ENCODE results near the gene FMNL2.

The FMNL2 gene

DNA sequence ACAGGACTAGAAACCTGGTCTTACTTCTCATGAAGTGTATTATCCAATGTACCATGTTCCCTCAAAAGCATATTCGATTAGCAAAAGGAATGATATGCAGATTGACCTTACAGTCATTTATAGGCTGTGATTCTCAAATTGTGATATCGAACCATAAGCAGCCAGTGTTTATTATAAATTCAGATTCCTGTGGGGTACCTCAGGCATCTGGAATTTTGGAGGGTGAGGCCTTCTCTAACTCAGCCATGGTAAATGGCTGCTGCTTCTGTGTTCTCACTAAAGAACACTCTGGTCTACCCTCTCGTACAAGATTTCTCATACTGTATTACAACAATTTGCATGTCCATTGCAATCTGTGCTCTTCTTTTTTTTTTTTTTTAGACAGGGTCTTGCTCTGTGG lies 297.8 kb downstream of the FMNL2 start:
- no peak for ATAC-seq
- TF ChIP-seq ZNF8 (CRISPR knock-in tag; IDR thresholded peaks at IDR 0.05): no peak
- no peak for TF ChIP-seq ISL1 (CRISPR knock-in tag; IDR thresholded peaks at IDR 0.05)

GRCh38 chr2:152635635-152636298 lies 300.8 kb downstream of the FMNL2 start:
- ATAC-seq: peak; percentile 82
- TF ChIP-seq ESRRG (CRISPR knock-in tag; IDR thresholded peaks at IDR 0.05): no peak
- no peak for TF ChIP-seq BACH2 (CRISPR knock-in tag; IDR thresholded peaks at IDR 0.05; ENCODE audit: borderline replicate concordance)
- no peak for TF ChIP-seq ZFP30 (CRISPR knock-in tag; IDR thresholded peaks at IDR 0.05)
- no peak for TF ChIP-seq TCF4 (CRISPR knock-in tag; IDR thresholded peaks at IDR 0.05; ENCODE audit: borderline replicate concordance)
- TF ChIP-seq SNAI2 (CRISPR knock-in tag; IDR thresholded peaks at IDR 0.05): no peak
- TF ChIP-seq CSDC2 (CRISPR knock-in tag; IDR thresholded peaks at IDR 0.05): no peak
- no peak for TF ChIP-seq ARNTL (CRISPR knock-in tag; IDR thresholded peaks at IDR 0.05; ENCODE audit: borderline replicate concordance, low read depth)
- TF ChIP-seq PPARA (CRISPR knock-in tag; IDR thresholded peaks at IDR 0.05; ENCODE audit: borderline replicate concordance): no peak
- TF ChIP-seq ISL1 (CRISPR knock-in tag; IDR thresholded peaks at IDR 0.05): no peak

GRCh38 chr2:152637251-152637650 lies 302.3 kb downstream of the FMNL2 start:
- TF ChIP-seq ISL1 (CRISPR knock-in tag; IDR thresholded peaks at IDR 0.05): no peak
- ATAC-seq: no peak

DNA sequence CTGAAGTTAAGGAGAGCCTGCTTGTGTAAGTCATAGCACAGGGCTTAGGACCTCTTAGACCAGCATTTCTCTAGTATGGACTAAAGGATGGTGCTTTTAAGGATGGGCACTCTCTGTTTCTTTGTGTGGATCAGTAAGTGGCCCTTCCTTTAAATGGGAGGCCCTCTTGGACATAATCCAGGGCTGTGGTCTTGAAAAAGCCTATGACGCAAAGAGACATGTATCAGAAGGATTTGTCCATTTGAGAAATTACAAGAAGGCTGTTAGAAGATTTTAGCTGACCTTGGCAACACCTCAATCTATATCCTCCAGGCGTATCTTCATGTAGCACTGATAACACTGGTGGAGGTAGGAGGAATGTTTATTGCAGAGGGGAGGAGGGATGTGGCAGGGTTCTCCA lies 303.1 kb downstream of the FMNL2 start:
- no peak for ATAC-seq
- no peak for TF ChIP-seq CSDC2 (CRISPR knock-in tag; IDR thresholded peaks at IDR 0.05)
- no peak for TF ChIP-seq ZFP30 (CRISPR knock-in tag; IDR thresholded peaks at IDR 0.05)
- TF ChIP-seq SNAI2 (CRISPR knock-in tag; IDR thresholded peaks at IDR 0.05): no peak
- TF ChIP-seq, protein P1, sequence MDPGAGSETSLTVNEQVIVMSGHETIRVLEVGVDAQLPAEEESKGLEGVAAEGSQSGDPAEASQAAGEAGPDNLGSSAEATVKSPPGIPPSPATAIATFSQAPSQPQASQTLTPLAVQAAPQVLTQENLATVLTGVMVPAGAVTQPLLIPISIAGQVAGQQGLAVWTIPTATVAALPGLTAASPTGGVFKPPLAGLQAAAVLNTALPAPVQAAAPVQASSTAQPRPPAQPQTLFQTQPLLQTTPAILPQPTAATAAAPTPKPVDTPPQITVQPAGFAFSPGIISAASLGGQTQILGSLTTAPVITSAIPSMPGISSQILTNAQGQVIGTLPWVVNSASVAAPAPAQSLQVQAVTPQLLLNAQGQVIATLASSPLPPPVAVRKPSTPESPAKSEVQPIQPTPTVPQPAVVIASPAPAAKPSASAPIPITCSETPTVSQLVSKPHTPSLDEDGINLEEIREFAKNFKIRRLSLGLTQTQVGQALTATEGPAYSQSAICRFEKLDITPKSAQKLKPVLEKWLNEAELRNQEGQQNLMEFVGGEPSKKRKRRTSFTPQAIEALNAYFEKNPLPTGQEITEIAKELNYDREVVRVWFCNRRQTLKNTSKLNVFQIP (CRISPR knock-in tag; IDR thresholded peaks at IDR 0.05; ENCODE audit: borderline replicate concordance, low read depth): no peak
- TF ChIP-seq RARB (CRISPR knock-in tag; IDR thresholded peaks at IDR 0.05): no peak
- no peak for TF ChIP-seq ZNF565 (CRISPR knock-in tag; conservative IDR thresholded peaks at IDR 0.05; ENCODE audit: low read depth)
- no peak for TF ChIP-seq PPARA (CRISPR knock-in tag; IDR thresholded peaks at IDR 0.05; ENCODE audit: borderline replicate concordance)
- TF ChIP-seq BACH2 (CRISPR knock-in tag; IDR thresholded peaks at IDR 0.05; ENCODE audit: borderline replicate concordance): no peak
- no peak for TF ChIP-seq ESRRG (CRISPR knock-in tag; IDR thresholded peaks at IDR 0.05)
- TF ChIP-seq, protein P2, sequence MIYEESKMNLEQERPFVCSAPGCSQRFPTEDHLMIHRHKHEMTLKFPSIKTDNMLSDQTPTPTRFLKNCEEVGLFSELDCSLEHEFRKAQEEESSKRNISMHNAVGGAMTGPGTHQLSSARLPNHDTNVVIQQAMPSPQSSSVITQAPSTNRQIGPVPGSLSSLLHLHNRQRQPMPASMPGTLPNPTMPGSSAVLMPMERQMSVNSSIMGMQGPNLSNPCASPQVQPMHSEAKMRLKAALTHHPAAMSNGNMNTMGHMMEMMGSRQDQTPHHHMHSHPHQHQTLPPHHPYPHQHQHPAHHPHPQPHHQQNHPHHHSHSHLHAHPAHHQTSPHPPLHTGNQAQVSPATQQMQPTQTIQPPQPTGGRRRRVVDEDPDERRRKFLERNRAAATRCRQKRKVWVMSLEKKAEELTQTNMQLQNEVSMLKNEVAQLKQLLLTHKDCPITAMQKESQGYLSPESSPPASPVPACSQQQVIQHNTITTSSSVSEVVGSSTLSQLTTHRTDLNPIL (CRISPR knock-in tag; IDR thresholded peaks at IDR 0.05; ENCODE audit: low read depth): no peak
- TF ChIP-seq, protein P3, sequence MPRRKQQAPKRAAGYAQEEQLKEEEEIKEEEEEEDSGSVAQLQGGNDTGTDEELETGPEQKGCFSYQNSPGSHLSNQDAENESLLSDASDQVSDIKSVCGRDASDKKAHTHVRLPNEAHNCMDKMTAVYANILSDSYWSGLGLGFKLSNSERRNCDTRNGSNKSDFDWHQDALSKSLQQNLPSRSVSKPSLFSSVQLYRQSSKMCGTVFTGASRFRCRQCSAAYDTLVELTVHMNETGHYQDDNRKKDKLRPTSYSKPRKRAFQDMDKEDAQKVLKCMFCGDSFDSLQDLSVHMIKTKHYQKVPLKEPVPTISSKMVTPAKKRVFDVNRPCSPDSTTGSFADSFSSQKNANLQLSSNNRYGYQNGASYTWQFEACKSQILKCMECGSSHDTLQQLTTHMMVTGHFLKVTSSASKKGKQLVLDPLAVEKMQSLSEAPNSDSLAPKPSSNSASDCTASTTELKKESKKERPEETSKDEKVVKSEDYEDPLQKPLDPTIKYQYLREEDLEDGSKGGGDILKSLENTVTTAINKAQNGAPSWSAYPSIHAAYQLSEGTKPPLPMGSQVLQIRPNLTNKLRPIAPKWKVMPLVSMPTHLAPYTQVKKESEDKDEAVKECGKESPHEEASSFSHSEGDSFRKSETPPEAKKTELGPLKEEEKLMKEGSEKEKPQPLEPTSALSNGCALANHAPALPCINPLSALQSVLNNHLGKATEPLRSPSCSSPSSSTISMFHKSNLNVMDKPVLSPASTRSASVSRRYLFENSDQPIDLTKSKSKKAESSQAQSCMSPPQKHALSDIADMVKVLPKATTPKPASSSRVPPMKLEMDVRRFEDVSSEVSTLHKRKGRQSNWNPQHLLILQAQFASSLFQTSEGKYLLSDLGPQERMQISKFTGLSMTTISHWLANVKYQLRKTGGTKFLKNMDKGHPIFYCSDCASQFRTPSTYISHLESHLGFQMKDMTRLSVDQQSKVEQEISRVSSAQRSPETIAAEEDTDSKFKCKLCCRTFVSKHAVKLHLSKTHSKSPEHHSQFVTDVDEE (CRISPR knock-in tag; IDR thresholded peaks at IDR 0.05): no peak
- TF ChIP-seq OSR1 (CRISPR knock-in tag; IDR thresholded peaks at IDR 0.05): no peak
- no peak for TF ChIP-seq ISL1 (CRISPR knock-in tag; IDR thresholded peaks at IDR 0.05)
- no peak for TF ChIP-seq ZC3H10 (CRISPR knock-in tag; IDR thresholded peaks at IDR 0.05)
- no peak for TF ChIP-seq TOX (CRISPR knock-in tag; IDR thresholded peaks at IDR 0.05; ENCODE audit: borderline replicate concordance)
- no peak for TF ChIP-seq ARNTL (CRISPR knock-in tag; IDR thresholded peaks at IDR 0.05; ENCODE audit: borderline replicate concordance, low read depth)
- no peak for TF ChIP-seq TCF4 (CRISPR knock-in tag; IDR thresholded peaks at IDR 0.05; ENCODE audit: borderline replicate concordance)
- TF ChIP-seq ZFP3 (CRISPR knock-in tag; IDR thresholded peaks at IDR 0.05): no peak
- TF ChIP-seq CSRNP3 (CRISPR knock-in tag; IDR thresholded peaks at IDR 0.05): no peak
- TF ChIP-seq, protein P4, sequence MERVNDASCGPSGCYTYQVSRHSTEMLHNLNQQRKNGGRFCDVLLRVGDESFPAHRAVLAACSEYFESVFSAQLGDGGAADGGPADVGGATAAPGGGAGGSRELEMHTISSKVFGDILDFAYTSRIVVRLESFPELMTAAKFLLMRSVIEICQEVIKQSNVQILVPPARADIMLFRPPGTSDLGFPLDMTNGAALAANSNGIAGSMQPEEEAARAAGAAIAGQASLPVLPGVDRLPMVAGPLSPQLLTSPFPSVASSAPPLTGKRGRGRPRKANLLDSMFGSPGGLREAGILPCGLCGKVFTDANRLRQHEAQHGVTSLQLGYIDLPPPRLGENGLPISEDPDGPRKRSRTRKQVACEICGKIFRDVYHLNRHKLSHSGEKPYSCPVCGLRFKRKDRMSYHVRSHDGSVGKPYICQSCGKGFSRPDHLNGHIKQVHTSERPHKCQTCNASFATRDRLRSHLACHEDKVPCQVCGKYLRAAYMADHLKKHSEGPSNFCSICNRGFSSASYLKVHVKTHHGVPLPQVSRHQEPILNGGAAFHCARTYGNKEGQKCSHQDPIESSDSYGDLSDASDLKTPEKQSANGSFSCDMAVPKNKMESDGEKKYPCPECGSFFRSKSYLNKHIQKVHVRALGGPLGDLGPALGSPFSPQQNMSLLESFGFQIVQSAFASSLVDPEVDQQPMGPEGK (CRISPR knock-in tag; IDR thresholded peaks at IDR 0.05; ENCODE audit: borderline replicate concordance): no peak
